Calu3 (cell line): ENCODE results near the gene RHOA. TPM values are rescaled to one million over a fixed set of nuclear protein-coding genes. Genes with fewer than 3 reads are reported as not detected.

Source experiments
- BruUV-seq: library from RNA; stranded (reverse); fragments of 400-500 nt; replicated peaks from 2 replicates; lab custom pipeline; 2021; lab: Mats Ljungman, UMichigan
- CTCF ChIA-PET: fragments of 300-600 bp; sonication (Branson Sonifier 250); formaldehyde crosslinking; loops from one replicate; lab custom pipeline; 2022; ENCODE audit warnings: antibody characterized with exemption; lab: Charles Lee
- DNase-seq: peaks from one replicate; pipeline ENCODE4 v3.0.0; 2022
- H3K27ac Mint-ChIP-seq: one replicate; pipeline ENCODE4 v1.8.0; 2022; ENCODE audit warnings: mixed read lengths; ENCODE audit not compliant: unreplicated experiment
- H3K27me3 Mint-ChIP-seq: one replicate; pipeline ENCODE4 v1.8.0; 2022; ENCODE audit warnings: mixed read lengths; ENCODE audit not compliant: unreplicated experiment
- H3K36me3 Mint-ChIP-seq: one replicate; pipeline ENCODE4 v1.8.0; 2022; ENCODE audit warnings: mild to moderate bottlenecking, moderate library complexity, mixed read lengths; ENCODE audit not compliant: insufficient read depth, unreplicated experiment
- H3K4me1 Mint-ChIP-seq: one replicate; pipeline ENCODE4 v1.8.0; 2022; ENCODE audit warnings: mild to moderate bottlenecking, low read depth, mixed read lengths; ENCODE audit not compliant: unreplicated experiment
- H3K4me3 Mint-ChIP-seq: one replicate; pipeline ENCODE4 v1.8.0; 2022; ENCODE audit warnings: mild to moderate bottlenecking, low read depth, moderate library complexity, mixed read lengths; ENCODE audit not compliant: unreplicated experiment
- H3K9me3 Mint-ChIP-seq: one replicate; pipeline ENCODE4 v1.8.0; 2022; ENCODE audit warnings: low read depth, mixed read lengths; ENCODE audit not compliant: unreplicated experiment
- intact Hi-C: fragments of 100-400 bp; cut with micrococcal nuclease; formaldehyde crosslinking; loops from one replicate; pipeline ENCODE4 v1.10.0; 2022; ENCODE audit not compliant: unreplicated experiment
- total RNA-seq: library from RNA; stranded (reverse); gene quantifications from 2 replicates; pipeline ENCODE4 v1.2.3, GENCODE V29; 2022
- TF ChIP-seq, protein P1 (sequence below): fragments of 200-600 bp; IDR thresholded peaks from one replicate; pipeline ENCODE4 v1.8.0; 2022; ENCODE audit warnings: antibody characterized with exemption; ENCODE audit not compliant: unreplicated experiment

Gene RHOA
- total RNA-seq, 1 experiment from 2014 or later = 352 TPM

DNA sequence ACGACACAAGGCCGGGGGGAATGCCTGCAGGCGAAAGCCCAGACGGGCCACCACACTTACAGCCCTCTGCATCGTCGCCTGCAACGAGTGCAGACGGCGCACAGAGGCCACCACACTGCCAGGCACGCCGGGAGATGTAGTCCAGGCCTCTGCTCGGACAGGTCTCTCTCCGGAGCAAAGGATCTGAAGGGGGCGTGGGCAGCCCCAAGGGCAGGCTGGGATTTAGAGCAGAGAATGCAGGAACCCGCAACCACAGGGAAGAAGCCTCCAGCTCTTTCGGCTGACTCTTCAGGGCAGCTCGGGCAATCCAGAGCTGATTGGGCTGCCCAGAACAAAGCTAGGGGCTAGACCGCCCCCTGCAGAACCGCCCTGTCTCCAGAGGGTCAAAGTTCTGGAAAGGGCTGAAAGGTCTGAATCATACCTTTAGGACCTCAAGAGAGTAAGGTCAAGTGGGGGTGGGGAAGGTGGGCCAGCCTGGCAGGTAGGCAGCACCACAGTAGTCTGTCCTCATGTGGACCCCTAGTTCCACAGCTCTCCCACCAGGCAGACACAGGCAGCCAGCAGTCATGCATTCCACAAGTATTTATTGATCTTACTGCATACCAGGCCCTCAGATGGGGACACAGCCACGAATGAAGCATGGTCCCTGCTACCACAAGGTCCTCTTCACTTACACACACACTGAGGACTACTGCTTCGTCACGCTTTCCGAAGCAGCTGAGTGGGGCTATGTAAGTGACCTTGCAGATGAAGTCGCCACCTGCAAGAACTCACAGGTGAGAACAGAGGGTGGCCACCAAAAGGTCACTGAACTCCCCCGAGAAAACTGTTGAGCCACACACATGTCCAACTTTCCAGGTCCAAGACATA, 10.8 kb upstream of the RHOA start, which contains the start of gene AMT:
TSS of gene AMT (minus strand) at position 95 of the 870 bp plus-strand sequence. CDS start at position 72, 23 bp downstream.
- TF ChIP-seq, protein P1, sequence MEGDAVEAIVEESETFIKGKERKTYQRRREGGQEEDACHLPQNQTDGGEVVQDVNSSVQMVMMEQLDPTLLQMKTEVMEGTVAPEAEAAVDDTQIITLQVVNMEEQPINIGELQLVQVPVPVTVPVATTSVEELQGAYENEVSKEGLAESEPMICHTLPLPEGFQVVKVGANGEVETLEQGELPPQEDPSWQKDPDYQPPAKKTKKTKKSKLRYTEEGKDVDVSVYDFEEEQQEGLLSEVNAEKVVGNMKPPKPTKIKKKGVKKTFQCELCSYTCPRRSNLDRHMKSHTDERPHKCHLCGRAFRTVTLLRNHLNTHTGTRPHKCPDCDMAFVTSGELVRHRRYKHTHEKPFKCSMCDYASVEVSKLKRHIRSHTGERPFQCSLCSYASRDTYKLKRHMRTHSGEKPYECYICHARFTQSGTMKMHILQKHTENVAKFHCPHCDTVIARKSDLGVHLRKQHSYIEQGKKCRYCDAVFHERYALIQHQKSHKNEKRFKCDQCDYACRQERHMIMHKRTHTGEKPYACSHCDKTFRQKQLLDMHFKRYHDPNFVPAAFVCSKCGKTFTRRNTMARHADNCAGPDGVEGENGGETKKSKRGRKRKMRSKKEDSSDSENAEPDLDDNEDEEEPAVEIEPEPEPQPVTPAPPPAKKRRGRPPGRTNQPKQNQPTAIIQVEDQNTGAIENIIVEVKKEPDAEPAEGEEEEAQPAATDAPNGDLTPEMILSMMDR = no peak
- H3K4me3 Mint-ChIP-seq = peak within 1 kb of the TSS; percentile 80
- BruUV-seq = no TSS peak
- H3K4me1 Mint-ChIP-seq = peaks cover 13% of the 10 kb centered on the region
- intact Hi-C loops = no loop called here
- peak within 1 kb of the TSS; percentile 69 for H3K27ac Mint-ChIP-seq
- H3K27me3 Mint-ChIP-seq = no peaks in the 10 kb centered on the region
- CTCF ChIA-PET = no interaction called here
- H3K36me3 Mint-ChIP-seq = peaks cover 26% of the 10 kb centered on the region
- DNase-seq = peak; percentile 46
- no peaks in the 10 kb centered on the region for H3K9me3 Mint-ChIP-seq

DNA sequence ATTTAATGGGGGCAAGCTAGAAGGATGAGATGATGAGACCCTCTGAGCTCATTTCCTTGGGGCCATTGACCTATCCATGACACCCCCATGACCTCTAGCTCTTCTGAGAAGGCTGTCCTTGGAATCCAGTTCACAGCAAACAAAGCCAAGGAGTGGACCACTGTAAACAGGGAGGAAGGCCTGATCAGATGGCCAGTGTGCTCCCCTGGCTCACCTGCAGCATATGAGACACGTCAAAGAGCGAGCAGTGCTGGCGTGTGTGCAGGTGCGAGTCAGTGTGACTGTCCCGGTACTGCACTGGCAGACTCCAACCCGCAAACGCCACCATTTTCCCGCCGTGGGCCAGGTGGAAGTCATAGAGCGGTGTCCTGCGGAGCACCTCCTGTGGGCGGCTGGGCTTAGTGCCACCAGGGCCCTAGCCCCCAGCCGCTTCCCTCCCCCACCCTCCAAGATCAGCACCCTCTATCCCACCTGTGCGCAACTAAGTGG, 10.2 kb upstream of the RHOA start:
- Mint-ChIP-seq H3K4me1 (peaks cover 13% of the 10 kb centered on the region), H3K27me3 (no peaks in the 10 kb centered on the region), H3K36me3 (peaks cover 28% of the 10 kb centered on the region), H3K4me3 (peak overlapping the region; percentile 80), H3K27ac (peak overlapping the region; percentile 69), H3K9me3 (no peaks in the 10 kb centered on the region)
- CTCF ChIA-PET = no interaction called here
- intact Hi-C loops = no loop called here
- DNase-seq = peak; percentile 10
- BruUV-seq = no TSS peak
- TF ChIP-seq, protein P1 = no peak

GRCh38 chr3:49417516-49418120, 5.8 kb upstream of the RHOA start:
- Mint-ChIP-seq H3K27ac (no peak overlapping the region), H3K9me3 (no peaks in the 10 kb centered on the region), H3K36me3 (peaks cover 28% of the 10 kb centered on the region), H3K4me1 (peaks cover 31% of the 10 kb centered on the region), H3K27me3 (no peaks in the 10 kb centered on the region), H3K4me3 (no peak overlapping the region)
- no TSS peak for BruUV-seq
- intact Hi-C loops = no loop called here
- no peak for DNase-seq
- CTCF ChIA-PET = no interaction called here
- TF ChIP-seq, protein P1 = no peak

- no TSS peak for BruUV-seq
- intact Hi-C loops = no loop called here
- H3K36me3 Mint-ChIP-seq = peaks cover 29% of the 10 kb centered on the region
- H3K27me3 Mint-ChIP-seq = no peaks in the 10 kb centered on the region
- CTCF ChIA-PET = interaction anchor here (0.7 kb wide), 1 partner anchor 355 kb away, joined by 4 read pairs; no protein-coding TSS in a partner anchor
- no peak for DNase-seq
- H3K27ac Mint-ChIP-seq = no peak overlapping the region
- TF ChIP-seq, protein P1 = no peak
- no peak overlapping the region for H3K4me3 Mint-ChIP-seq
- H3K4me1 Mint-ChIP-seq = peaks cover 24% of the 10 kb centered on the region
- H3K9me3 Mint-ChIP-seq = no peaks in the 10 kb centered on the region
Observed at GRCh38 chr3:49416867-49417266, 5.1 kb upstream of the RHOA start.
